Stomach smooth muscle (tissue), 2 donors: ENCODE measurements around the gene NR5A2.
A peak's percentile ranks its signal among the peaks of the same experiment; 100 is the strongest.
"Not testable (repeated sequence)": the region's sequence is repeated elsewhere in the genome, so short reads cannot be mapped to it uniquely, and the experiment has no call there.

Experiments
- H3K27ac ChIP-seq: one replicate; pipeline ENCODE4 v1.7.0; 2013; ENCODE audit warnings: mild to moderate bottlenecking, low read length, inconsistent platforms
- H3K27me3 ChIP-seq, 2 donors: one replicate each; pipeline ENCODE4 v1.7.0; 2013; ENCODE audit warnings: low read length in 2 of 2; ENCODE audit not compliant: insufficient read depth in 2 of 2, control insufficient read depth in 1 of 2
- H3K36me3 ChIP-seq, 2 donors: one replicate each; pipeline ENCODE4 v1.7.0; 2013; ENCODE audit warnings: low read length in 2 of 2; ENCODE audit not compliant: control insufficient read depth in 2 of 2, insufficient read depth in 2 of 2
- H3K4me1 ChIP-seq: one replicate; pipeline ENCODE4 v1.7.0; 2013; ENCODE audit warnings: low read length; ENCODE audit not compliant: control insufficient read depth, insufficient read depth
- H3K4me3 ChIP-seq, 2 donors: one replicate each; pipeline ENCODE4 v1.7.0; 2013; ENCODE audit warnings: low read length in 2 of 2
- H3K9ac ChIP-seq, 2 donors: one replicate each; pipeline ENCODE4 v1.7.0; 2013; ENCODE audit warnings: low read length in 2 of 2, mild to moderate bottlenecking in 1 of 2
- H3K9me3 ChIP-seq, 2 donors: one replicate each; pipeline ENCODE4 v1.7.0; 2013; ENCODE audit warnings: low read length in 2 of 2; ENCODE audit not compliant: control insufficient read depth in 2 of 2
- donor health status: healthy.
- donor health status: Pancreatic carcinoma.

The NR5A2 gene

GRCh38 chr1:200181861-200182260 is 154.4 kb downstream of the NR5A2 start:
- H3K4me3 ChIP-seq: no peak overlapping the region
- H3K4me1 ChIP-seq: peaks cover 12% of the 10 kb centered on the region
- no peak overlapping the region for H3K27ac ChIP-seq
- no peaks in the 10 kb centered on the region for H3K27me3 ChIP-seq
- no peaks in the 10 kb centered on the region for H3K36me3 ChIP-seq
- H3K9ac ChIP-seq: no peak overlapping the region
- H3K9me3 ChIP-seq: no peaks in the 10 kb centered on the region

DNA sequence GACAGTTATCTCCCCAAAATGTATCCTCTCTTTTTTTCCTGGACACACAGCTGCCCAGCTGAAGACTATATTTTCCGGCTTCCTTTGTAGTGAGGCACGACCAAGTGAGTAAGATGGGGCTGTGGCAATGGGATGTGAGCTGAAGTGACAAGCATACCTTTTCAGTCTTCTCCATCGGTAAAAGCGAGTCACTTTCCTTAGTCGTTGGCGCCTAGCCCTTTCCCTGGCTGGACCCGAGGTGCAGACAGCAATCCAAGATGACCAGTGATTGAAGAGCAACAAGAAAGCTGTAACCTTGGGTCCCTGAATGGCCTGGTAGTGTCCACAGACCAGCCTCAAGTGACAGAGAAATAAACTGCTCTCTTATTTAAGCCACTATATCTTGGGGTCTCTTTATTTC is 155.2 kb downstream of the NR5A2 start:
- Histone ChIP-seq H3K27me3 (no peaks in the 10 kb centered on the region), H3K4me3 (no peak overlapping the region), H3K4me1 (peaks cover 12% of the 10 kb centered on the region), H3K9me3 (no peaks in the 10 kb centered on the region), H3K27ac (no peak overlapping the region), H3K9ac (no peak overlapping the region), H3K36me3 (no peaks in the 10 kb centered on the region)

DNA sequence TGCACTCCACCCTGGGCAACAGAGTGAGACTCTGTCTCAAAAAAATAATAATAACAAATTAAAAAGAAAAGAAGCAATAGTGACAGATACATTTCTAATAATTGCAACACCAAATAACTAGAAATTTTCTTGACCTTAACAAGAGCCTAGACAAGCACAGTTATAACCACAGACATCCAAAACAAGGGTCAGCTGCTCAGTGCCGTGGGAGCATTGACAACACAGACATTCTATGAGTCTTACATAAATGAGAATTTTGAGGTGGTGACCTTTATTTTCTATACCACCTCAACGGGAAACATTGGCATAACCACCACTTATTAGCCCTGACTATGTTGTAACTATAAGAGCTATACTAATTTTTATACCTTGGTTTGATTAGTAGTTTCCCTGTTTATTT is 156.1 kb downstream of the NR5A2 start:
- H3K4me1 ChIP-seq: peaks cover 12% of the 10 kb centered on the region
- no peaks in the 10 kb centered on the region for H3K9me3 ChIP-seq
- no peaks in the 10 kb centered on the region for H3K27me3 ChIP-seq
- no peak overlapping the region for H3K9ac ChIP-seq
- no peaks in the 10 kb centered on the region for H3K36me3 ChIP-seq
- H3K27ac ChIP-seq: peak overlapping the region; percentile 24
- no peak overlapping the region for H3K4me3 ChIP-seq

DNA sequence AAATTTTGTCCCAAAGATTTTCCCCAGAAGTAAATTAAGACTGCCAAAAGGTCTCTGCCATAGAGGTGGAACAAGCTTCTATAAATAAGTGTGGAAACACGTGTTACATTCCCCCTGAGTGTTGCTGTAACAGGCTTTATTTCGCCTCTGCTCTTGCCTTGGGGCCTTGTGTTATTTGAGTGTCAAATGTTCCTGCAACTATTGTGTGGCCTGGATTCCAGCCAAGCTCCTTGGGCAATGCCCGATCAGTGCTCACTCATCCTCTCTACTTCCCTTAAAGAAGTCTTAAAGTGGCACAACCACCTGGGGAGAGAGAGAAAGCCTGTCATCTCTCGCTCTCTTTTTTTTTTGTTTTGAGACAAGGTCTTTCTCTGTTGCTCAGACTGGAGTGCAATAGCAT is 156.7 kb downstream of the NR5A2 start:
- H3K9ac ChIP-seq: no peak overlapping the region
- no peaks in the 10 kb centered on the region for H3K36me3 ChIP-seq
- no peak overlapping the region for H3K4me3 ChIP-seq
- no peaks in the 10 kb centered on the region for H3K27me3 ChIP-seq
- peaks cover 12% of the 10 kb centered on the region for H3K4me1 ChIP-seq
- peak overlapping the region; percentile 24 for H3K27ac ChIP-seq
- no peaks in the 10 kb centered on the region for H3K9me3 ChIP-seq

- not testable (repeated sequence) for H3K9ac ChIP-seq, H3K9me3 ChIP-seq, H3K27me3 ChIP-seq, H3K4me3 ChIP-seq, H3K36me3 ChIP-seq, H3K27ac ChIP-seq
- peaks cover 12% of the 10 kb centered on the region for H3K4me1 ChIP-seq
These were observed 157.7 kb downstream of the NR5A2 start for GRCh38 chr1:200185191-200185590.

GRCh38 chr1:200187332-200187731 is 159.8 kb downstream of the NR5A2 start:
- H3K4me1 ChIP-seq: peaks cover 12% of the 10 kb centered on the region
- H3K36me3 ChIP-seq, H3K9me3 ChIP-seq, H3K27ac ChIP-seq, H3K4me3 ChIP-seq, H3K9ac ChIP-seq, H3K27me3 ChIP-seq: not testable (repeated sequence)

DNA sequence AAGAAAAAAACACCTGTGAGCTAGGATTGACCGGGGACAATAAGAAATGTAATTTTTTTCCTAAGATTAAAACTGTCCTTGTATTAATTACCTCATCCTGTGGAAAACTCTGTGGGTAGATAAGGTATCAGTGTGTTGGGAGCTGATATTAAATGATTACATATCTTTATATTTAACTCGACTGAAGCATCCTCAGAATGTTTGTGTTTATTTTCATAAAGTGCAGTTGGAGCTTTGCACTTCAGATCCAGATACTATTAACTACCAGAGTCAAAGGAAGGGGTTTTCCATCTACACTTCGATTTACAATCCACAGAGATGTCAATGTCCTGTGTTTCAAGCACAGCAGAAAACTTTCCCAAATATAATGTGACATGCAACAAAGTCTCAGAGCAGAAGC is 164.5 kb downstream of the NR5A2 start:
- H3K9ac ChIP-seq: no peak overlapping the region
- H3K4me1 ChIP-seq: no peaks in the 10 kb centered on the region
- H3K27me3 ChIP-seq: no peaks in the 10 kb centered on the region
- no peaks in the 10 kb centered on the region for H3K9me3 ChIP-seq
- H3K4me3 ChIP-seq: no peak overlapping the region
- H3K36me3 ChIP-seq: no peaks in the 10 kb centered on the region
- H3K27ac ChIP-seq: no peak overlapping the region

DNA sequence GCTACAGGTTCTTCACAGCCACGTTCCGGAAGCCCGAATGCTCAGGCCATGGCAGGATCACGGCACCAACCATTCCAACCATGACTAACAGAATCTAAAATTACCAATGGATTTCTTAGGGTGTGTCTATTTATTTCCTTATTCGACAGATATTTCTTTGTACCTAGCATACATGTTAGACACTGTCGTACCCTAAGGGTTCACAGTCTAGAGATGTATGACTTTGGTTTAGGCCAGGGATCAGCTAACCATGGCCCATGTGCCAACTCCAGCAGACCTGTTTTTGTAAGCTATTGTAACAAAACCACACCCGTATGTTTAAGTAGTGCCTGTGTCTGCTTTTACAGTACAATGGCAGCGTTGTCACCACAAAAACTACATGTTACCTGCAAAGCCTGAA is 167.0 kb downstream of the NR5A2 start:
- Histone ChIP-seq H3K4me3 (no peak overlapping the region), H3K27me3 (no peaks in the 10 kb centered on the region)

DNA sequence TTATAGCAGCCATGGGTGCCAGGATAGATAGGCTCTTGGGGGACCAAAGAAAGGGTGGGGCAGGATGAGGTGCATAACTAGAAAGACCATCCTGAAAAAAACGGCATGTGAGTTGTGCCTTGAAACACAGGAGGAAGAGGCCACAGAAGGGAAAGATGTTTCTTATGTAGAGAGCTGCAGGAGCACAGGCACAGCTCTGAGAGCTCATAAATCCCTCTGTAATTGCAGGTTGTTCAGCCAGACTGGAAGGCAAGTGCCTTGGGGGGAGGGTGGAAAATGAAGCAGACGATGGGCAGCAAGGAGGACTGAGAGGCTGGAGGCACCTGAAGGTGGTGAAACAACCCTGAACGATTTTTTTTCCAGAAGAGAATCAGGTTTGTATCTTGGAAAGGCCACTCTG is 170.7 kb downstream of the NR5A2 start:
- H3K9me3 ChIP-seq: peaks cover 0 to 6% of the 10 kb centered on the region in 2 donors
- no peaks in the 10 kb centered on the region for H3K36me3 ChIP-seq
- H3K27ac ChIP-seq: no peak overlapping the region
- H3K9ac ChIP-seq: no peak overlapping the region
- no peak overlapping the region for H3K4me3 ChIP-seq
- no peaks in the 10 kb centered on the region for H3K4me1 ChIP-seq
- H3K27me3 ChIP-seq: no peaks in the 10 kb centered on the region

More for the DNA sequence above, 167.0 kb downstream of the NR5A2 start:
- H3K9ac ChIP-seq: no peak overlapping the region
- H3K9me3 ChIP-seq: no peaks in the 10 kb centered on the region
- H3K36me3 ChIP-seq: no peaks in the 10 kb centered on the region
- H3K4me1 ChIP-seq: no peaks in the 10 kb centered on the region
- no peak overlapping the region for H3K27ac ChIP-seq

DNA sequence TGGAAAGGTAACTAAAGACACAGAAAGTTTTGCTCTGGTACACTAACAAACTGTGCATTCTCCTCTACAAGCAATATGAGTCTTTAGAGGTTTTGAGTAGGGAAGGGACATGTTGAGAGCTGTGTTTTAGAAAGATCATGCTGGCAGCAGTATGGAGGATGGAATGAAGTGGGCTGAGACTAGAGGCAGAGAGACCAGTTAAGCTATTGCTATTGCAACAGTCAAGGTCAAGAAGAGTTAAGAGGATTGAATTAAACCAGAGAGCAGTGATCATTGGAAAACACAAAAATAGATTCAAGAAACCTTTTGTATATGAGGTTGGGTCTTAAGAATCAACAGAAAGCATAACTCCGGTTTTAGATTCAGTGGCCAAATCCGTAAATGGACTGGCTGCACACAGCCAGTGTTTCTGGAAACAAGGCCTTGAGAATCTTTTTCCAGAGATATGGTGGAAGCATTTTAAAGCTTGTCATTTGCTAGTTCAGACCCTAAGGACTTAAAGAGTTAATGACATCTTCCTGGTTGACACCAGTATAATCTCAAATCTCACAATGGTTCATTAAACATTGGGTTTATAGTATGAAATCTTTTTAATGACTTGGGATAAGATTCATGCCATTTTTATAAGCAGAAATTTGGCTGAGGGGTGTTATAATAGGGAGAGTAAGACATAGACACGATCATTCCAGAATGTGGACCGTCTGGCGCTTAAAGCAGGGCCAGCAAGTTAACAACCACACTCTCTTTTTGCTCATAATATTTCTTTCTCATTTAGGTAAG is 177.9 kb downstream of the NR5A2 start:
- Histone ChIP-seq H3K4me1 (no peaks in the 10 kb centered on the region), H3K36me3 (no peaks in the 10 kb centered on the region), H3K27me3 (no peaks in the 10 kb centered on the region), H3K27ac (no peak overlapping the region), H3K4me3 (no peak overlapping the region), H3K9me3 (peaks cover 0 to 6% of the 10 kb centered on the region in 2 donors), H3K9ac (no peak overlapping the region)

GRCh38 chr1:200206340-200206739 is 178.8 kb downstream of the NR5A2 start:
- H3K36me3 ChIP-seq: no peaks in the 10 kb centered on the region
- no peaks in the 10 kb centered on the region for H3K27me3 ChIP-seq
- H3K27ac ChIP-seq: no peak overlapping the region
- H3K4me1 ChIP-seq: no peaks in the 10 kb centered on the region
- no peak overlapping the region for H3K9ac ChIP-seq
- H3K4me3 ChIP-seq: no peak overlapping the region
- no peaks in the 10 kb centered on the region for H3K9me3 ChIP-seq
